HepG2 (cell line): ENCODE measurements around the gene ZKSCAN5. TPM values are rescaled to one million over a fixed set of nuclear protein-coding genes. Genes with fewer than 3 reads are reported as not detected.
A peak's percentile ranks its signal among the peaks of the same experiment; 100 is the strongest.

ENCODE experiments used
- ATF5 ChIP-seq: sonication (generic); formaldehyde crosslinking; IDR thresholded peaks from 2 replicates; pipeline ENCODE4 v1.4.0; 2020; ENCODE audit warnings: mild to moderate bottlenecking, low read depth, missing genetic modification reagents
- DZIP1 ChIP-seq: sonication (generic); formaldehyde crosslinking; IDR thresholded peaks from 2 replicates; pipeline ENCODE4 v1.5.0; 2020; ENCODE audit warnings: mild to moderate bottlenecking, missing genetic modification reagents
- FOXA1 ChIP-seq, 2 experiments: fragments of 450-650 bp in 1 of 2; sonication (generic) in 1 of 2; formaldehyde crosslinking in 1 of 2; IDR thresholded peaks; 2 replicates each; pipeline versions ENCODE4 v1.4.0 to v1.6.1; 2016 to 2020; ENCODE audit warnings: missing genetic modification reagents in 1 of 2
- GPBP1L1 ChIP-seq: sonication (generic); formaldehyde crosslinking; IDR thresholded peaks from 2 replicates; pipeline ENCODE4 v1.5.0; 2020; ENCODE audit warnings: mild to moderate bottlenecking, missing genetic modification reagents
- ISX ChIP-seq: sonication (generic); formaldehyde crosslinking; conservative IDR thresholded peaks from 2 replicates; pipeline ENCODE4 v1.5.0; 2020; ENCODE audit warnings: missing genetic modification reagents
- PRDM4 ChIP-seq: sonication (generic); formaldehyde crosslinking; IDR thresholded peaks from 2 replicates; pipeline ENCODE4 v1.9.0; 2021; ENCODE audit warnings: missing genetic modification reagents, borderline replicate concordance
- PRMT3 ChIP-seq: sonication (generic); formaldehyde crosslinking; IDR thresholded peaks from 2 replicates; pipeline ENCODE4 v1.8.1; 2022; ENCODE audit warnings: low read depth, mild to moderate bottlenecking, moderate library complexity, missing genetic modification reagents, borderline replicate concordance
- PRPF4 ChIP-seq: fragments of 200-400 bp; formaldehyde crosslinking; IDR thresholded peaks from 2 replicates; pipeline ENCODE4 v1.6.1; 2016; ENCODE audit warnings: low read length, low read depth; ENCODE audit not compliant: poor library complexity, severe bottlenecking
- SOX6 ChIP-seq, 2 experiments: fragments of 450-650 bp in 1 of 2; sonication (generic) in 1 of 2; formaldehyde crosslinking in 1 of 2; IDR thresholded peaks; 2 replicates each; pipeline versions ENCODE4 v1.4.0 to v1.6.1; 2017 to 2020; ENCODE audit warnings: antibody characterized with exemption in 1 of 2, mild to moderate bottlenecking in 1 of 2, missing genetic modification reagents in 1 of 2
- TCF7L2 ChIP-seq: IDR thresholded peaks from 2 replicates; pipeline ENCODE4 v1.6.1; 2011; ENCODE audit warnings: mild to moderate bottlenecking, low read depth, low read length, moderate library complexity
- ZFP1 ChIP-seq: IDR thresholded peaks from 2 replicates; pipeline ENCODE4 v1.6.1; 2016
- ZFP36 ChIP-seq: fragments of 150-350 bp; IDR thresholded peaks from 2 replicates; pipeline ENCODE4 v1.6.1; 2018; ENCODE audit warnings: borderline replicate concordance, low read length, low read depth; ENCODE audit not compliant: partially characterized antibody
- ZFP91 ChIP-seq: sonication (generic); formaldehyde crosslinking; IDR thresholded peaks from 2 replicates; pipeline ENCODE4 v1.9.0; 2022; ENCODE audit warnings: missing genetic modification reagents, mild to moderate bottlenecking, borderline replicate concordance
- ZMAT5 ChIP-seq: sonication (generic); formaldehyde crosslinking; IDR thresholded peaks from 2 replicates; pipeline ENCODE4 v1.5.0; 2020; ENCODE audit warnings: mild to moderate bottlenecking, low read depth, missing genetic modification reagents, borderline replicate concordance
- ZNF446 ChIP-seq: sonication (generic); formaldehyde crosslinking; IDR thresholded peaks from 2 replicates; pipeline ENCODE4 v1.5.0; 2020; ENCODE audit warnings: mild to moderate bottlenecking, missing genetic modification reagents
- ZNF557 ChIP-seq: sonication (generic); formaldehyde crosslinking; IDR thresholded peaks from 2 replicates; pipeline ENCODE4 v1.4.0; 2020; ENCODE audit warnings: missing genetic modification reagents
- ZNF670 ChIP-seq: sonication (generic); formaldehyde crosslinking; IDR thresholded peaks from 2 replicates; pipeline ENCODE4 v1.8.0; 2022; ENCODE audit warnings: mild to moderate bottlenecking, missing genetic modification reagents, borderline replicate concordance
- ZNF792 ChIP-seq: IDR thresholded peaks from 2 replicates; pipeline ENCODE4 v1.6.1; 2016
- ZSCAN21 ChIP-seq: sonication (generic); formaldehyde crosslinking; IDR thresholded peaks from 2 replicates; pipeline ENCODE4 v1.8.0; 2022; ENCODE audit warnings: mild to moderate bottlenecking, missing genetic modification reagents, moderate library complexity, borderline replicate concordance
- polyA plus RNA-seq, 8 experiments: library from polyadenylated mRNA; depleted of rRNA in 3 of 8; stranded (reverse) in 7 of 8; unstranded in 1 of 8; fragments of >200 nt; fragmentation: Illumina TruSeq in 4 of 8; extraction: Trizol in 4 of 8; gene quantifications; 2 replicates each; pipeline versions ENCODE4 v1.2.1 to v1.2.3, GENCODE V29; 2011 to 2016; ENCODE audit warnings: low read depth in 4 of 8, missing spikeins in 1 of 8, mixed read lengths in 1 of 8; ENCODE audit not compliant: insufficient read depth in 1 of 8
- total RNA-seq, 5 experiments: library from RNA; depleted of rRNA; stranded (reverse); fragments of >200 nt; fragmentation: Illumina TruSeq; extraction: Trizol; gene quantifications; 2 replicates each; pipeline ENCODE4 v1.2.3, GENCODE V29; 2016; ENCODE audit warnings: low read depth in 1 of 5

The ZKSCAN5 gene
- total and polyA plus RNA-seq, 2 of the 13 experiments (the other 11 are each of a cell fraction or from before 2014, with no cell fraction given), result 5.5 to 11.7 TPM

GRCh38 chr7:99472561-99473314, 31.7 kb upstream of the ZKSCAN5 start, which contains the start of gene ZNF789 (continued):
- TF ChIP-seq ZNF670 (CRISPR knock-in tag), result peak; percentile 70; the same call in 1 of the 2 replicates
- no peak for TF ChIP-seq ATF5 (CRISPR knock-in tag)
- TF ChIP-seq PRPF4, result no peak
- no peak for TF ChIP-seq FOXA1 (IDR thresholded peaks at IDR 0.05)
- TF ChIP-seq FOXA1 (CRISPR knock-in tag; IDR thresholded peaks at IDR 0.05), result no peak
- peak; percentile 78; the same call in 1 of the 2 replicates for TF ChIP-seq ZFP91 (CRISPR knock-in tag)
- no peak for TF ChIP-seq ZMAT5 (CRISPR knock-in tag)
- no peak for TF ChIP-seq ISX
- TF ChIP-seq SOX6 (IDR thresholded peaks at IDR 0.05), result no peak
- peak; percentile 23 for TF ChIP-seq SOX6 (CRISPR knock-in tag; IDR thresholded peaks at IDR 0.05)
- TF ChIP-seq ZFP1 (CRISPR knock-in tag), result no peak
- no peak for TF ChIP-seq PRDM4 (CRISPR knock-in tag)
- no peak for TF ChIP-seq GPBP1L1 (CRISPR knock-in tag)
- no peak for TF ChIP-seq ZNF792 (CRISPR knock-in tag)
- TF ChIP-seq PRMT3, result no peak
- no peak for TF ChIP-seq TCF7L2
- TF ChIP-seq ZNF446, result peak; percentile 23; the same call in 1 of the 2 replicates
- no peak for TF ChIP-seq ZNF557
- no peak for TF ChIP-seq ZFP36
- no peak; the same call in 1 of the 2 replicates for TF ChIP-seq DZIP1 (CRISPR knock-in tag)
- TF ChIP-seq ZSCAN21 (CRISPR knock-in tag), result no peak
